Measurements from ENCODE around the gene PLEKHH1.

GRCh38 chr14:67502867-67503266 lies 30.2 kb upstream of the PLEKHH1 start:
- TF ChIP-seq EZH2 (IDR thresholded peaks at IDR 0.05; ENCODE audit: low read depth, unreplicated experiment) (no peak), REST (IDR thresholded peaks at IDR 0.05; ENCODE audit: unreplicated experiment) (no peak), POLR2AphosphoS5 (IDR thresholded peaks at IDR 0.05; ENCODE audit: low read depth) (no peak), EZH2phosphoT487 (IDR thresholded peaks at IDR 0.05; ENCODE audit: unreplicated experiment) (no peak), CREB1 (CRISPR knock-in tag; IDR thresholded peaks at IDR 0.05; ENCODE audit: low read depth) (no peak), NANOG (IDR thresholded peaks at IDR 0.05; ENCODE audit: borderline replicate concordance) (no peak), JUNB (IDR thresholded peaks at IDR 0.05; ENCODE audit: unreplicated experiment) (no peak), ZNF331 (CRISPR knock-in tag; IDR thresholded peaks at IDR 0.05; ENCODE audit: low read depth) (no peak), STAT1 (IDR thresholded peaks at IDR 0.05; ENCODE audit: unreplicated experiment) (no peak), ETS1 (IDR thresholded peaks at IDR 0.05) (no peak), ZNF462 (CRISPR knock-in tag; IDR thresholded peaks at IDR 0.05) (no peak), ZNF114 (CRISPR knock-in tag; IDR thresholded peaks at IDR 0.05) (no peak)
- TF ChIP-seq, protein P1, sequence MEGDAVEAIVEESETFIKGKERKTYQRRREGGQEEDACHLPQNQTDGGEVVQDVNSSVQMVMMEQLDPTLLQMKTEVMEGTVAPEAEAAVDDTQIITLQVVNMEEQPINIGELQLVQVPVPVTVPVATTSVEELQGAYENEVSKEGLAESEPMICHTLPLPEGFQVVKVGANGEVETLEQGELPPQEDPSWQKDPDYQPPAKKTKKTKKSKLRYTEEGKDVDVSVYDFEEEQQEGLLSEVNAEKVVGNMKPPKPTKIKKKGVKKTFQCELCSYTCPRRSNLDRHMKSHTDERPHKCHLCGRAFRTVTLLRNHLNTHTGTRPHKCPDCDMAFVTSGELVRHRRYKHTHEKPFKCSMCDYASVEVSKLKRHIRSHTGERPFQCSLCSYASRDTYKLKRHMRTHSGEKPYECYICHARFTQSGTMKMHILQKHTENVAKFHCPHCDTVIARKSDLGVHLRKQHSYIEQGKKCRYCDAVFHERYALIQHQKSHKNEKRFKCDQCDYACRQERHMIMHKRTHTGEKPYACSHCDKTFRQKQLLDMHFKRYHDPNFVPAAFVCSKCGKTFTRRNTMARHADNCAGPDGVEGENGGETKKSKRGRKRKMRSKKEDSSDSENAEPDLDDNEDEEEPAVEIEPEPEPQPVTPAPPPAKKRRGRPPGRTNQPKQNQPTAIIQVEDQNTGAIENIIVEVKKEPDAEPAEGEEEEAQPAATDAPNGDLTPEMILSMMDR (conservative IDR thresholded peaks at IDR 0.05; ENCODE audit: low read depth in 2 of 2): no peak

Measured in GM23338 (cell line).